DMS 273 (cell line): ENCODE results near the gene ZBTB49.
A peak's percentile ranks its signal among the peaks of the same experiment; 100 is the strongest.
"Not testable (repeated sequence)": the region's sequence is repeated elsewhere in the genome, so short reads cannot be mapped to it uniquely, and the experiment has no call there.

Experiments
- DNase-seq: peaks from one replicate; lab custom pipeline; 2025; ENCODE audit not compliant: unreplicated experiment; lab: John Stamatoyannopoulos, UW

ZBTB49 gene

GRCh38 chr4:4323705-4324534, 33.9 kb downstream of the ZBTB49 start:
- no peak for DNase-seq

GRCh38 chr4:4325321-4325720, 35.3 kb downstream of the ZBTB49 start:
- no peak for DNase-seq

- DNase-seq = no peak
These were observed 36.1 kb downstream of the ZBTB49 start for GRCh38 chr4:4326166-4326565.

GRCh38 chr4:4327652-4328121, 37.6 kb downstream of the ZBTB49 start:
- DNase-seq = peak; percentile 5

- no peak for DNase-seq
These were observed 38.2 kb downstream of the ZBTB49 start for GRCh38 chr4:4328206-4328605.

- no peak for DNase-seq
These were observed 38.8 kb downstream of the ZBTB49 start for GRCh38 chr4:4328840-4329239.

- DNase-seq = no peak
These were observed 39.4 kb downstream of the ZBTB49 start for GRCh38 chr4:4329496-4329895.

GRCh38 chr4:4330794-4331193, 40.7 kb downstream of the ZBTB49 start:
- no peak for DNase-seq

GRCh38 chr4:4332529-4332928, 42.5 kb downstream of the ZBTB49 start:
- DNase-seq = no peak

- DNase-seq = no peak
These were observed 43.2 kb downstream of the ZBTB49 start for GRCh38 chr4:4333265-4333706.

- peak; percentile 69 for DNase-seq
These were observed 44.9 kb downstream of the ZBTB49 start for GRCh38 chr4:4334798-4335520.

- no peak for DNase-seq
These were observed 48.4 kb downstream of the ZBTB49 start for GRCh38 chr4:4338210-4339001.

GRCh38 chr4:4339504-4340085, 49.5 kb downstream of the ZBTB49 start:
- no peak for DNase-seq

- no peak for DNase-seq
These were observed 52.0 kb downstream of the ZBTB49 start for GRCh38 chr4:4341861-4342650.

- no peak for DNase-seq
These were observed 53.0 kb downstream of the ZBTB49 start for GRCh38 chr4:4343038-4343437.

- DNase-seq = no peak
These were observed 55.0 kb downstream of the ZBTB49 start for GRCh38 chr4:4344915-4345527.

GRCh38 chr4:4347585-4347984, 57.5 kb downstream of the ZBTB49 start:
- DNase-seq = no peak

GRCh38 chr4:4348585-4348984, 58.5 kb downstream of the ZBTB49 start:
- DNase-seq = not testable (repeated sequence)

GRCh38 chr4:4349867-4350266, 59.8 kb downstream of the ZBTB49 start:
- DNase-seq = no peak

- DNase-seq = no peak
These were observed 60.9 kb downstream of the ZBTB49 start for GRCh38 chr4:4350909-4351308.
